WTC11 (cell line): ENCODE data around the gene POU3F2.

Source experiments
- CREB1 ChIP-seq: sonication (generic); formaldehyde crosslinking; IDR thresholded peaks from 2 replicates; pipeline ENCODE4 v1.8.0; 2023; ENCODE audit warnings: mild to moderate bottlenecking, missing genetic modification reagents
- CTCF ChIP-seq: fragments of 200-600 bp; IDR thresholded peaks from 2 replicates; pipeline ENCODE4 v1.8.0; 2022; ENCODE audit warnings: antibody characterized with exemption
- FOXP1 ChIP-seq: sonication (generic); formaldehyde crosslinking; IDR thresholded peaks from 2 replicates; pipeline ENCODE4 v1.8.0; 2022; ENCODE audit warnings: missing genetic modification reagents, mild to moderate bottlenecking, moderate library complexity, borderline replicate concordance
- GRHL2 ChIP-seq: fragments of 250-450 bp; sonication (Bioruptor Pico); IDR thresholded peaks from 2 replicates; pipeline ENCODE4 v1.8.0; 2022; ENCODE audit warnings: mild to moderate bottlenecking, moderate library complexity; ENCODE audit not compliant: insufficient replicate concordance, severe bottlenecking
- JUN ChIP-seq: sonication (generic); formaldehyde crosslinking; IDR thresholded peaks from 2 replicates; pipeline ENCODE4 v1.8.0; 2023; ENCODE audit warnings: mild to moderate bottlenecking, missing genetic modification reagents
- NFATC4 ChIP-seq: fragments of 250-450 bp; sonication (Bioruptor Pico); IDR thresholded peaks from 2 replicates; pipeline ENCODE4 v1.9.0; 2021; ENCODE audit warnings: mild to moderate bottlenecking
- NFYB ChIP-seq: sonication (generic); formaldehyde crosslinking; conservative IDR thresholded peaks from 2 replicates; pipeline ENCODE4 v1.8.0; 2022; ENCODE audit warnings: low read depth, missing genetic modification reagents
- NR3C1 ChIP-seq: sonication (generic); formaldehyde crosslinking; conservative IDR thresholded peaks from 2 replicates; pipeline ENCODE4 v1.8.1; 2023; ENCODE audit warnings: low read depth, mild to moderate bottlenecking, missing genetic modification reagents
- TP53 ChIP-seq: sonication (generic); formaldehyde crosslinking; IDR thresholded peaks from 2 replicates; pipeline ENCODE4 v1.8.1; 2023; ENCODE audit warnings: mild to moderate bottlenecking, missing genetic modification reagents
- ZNF416 ChIP-seq: fragments of 250-450 bp; sonication (Bioruptor Pico); IDR thresholded peaks from 2 replicates; pipeline ENCODE4 v1.9.0; 2021; ENCODE audit warnings: mild to moderate bottlenecking, inconsistent platforms
- TF ChIP-seq, protein P1 (sequence below): sonication (generic); formaldehyde crosslinking; IDR thresholded peaks from 2 replicates; pipeline ENCODE4 v1.8.0; 2022; ENCODE audit warnings: missing genetic modification reagents
- TF ChIP-seq, protein P2 (sequence below): sonication (generic); formaldehyde crosslinking; IDR thresholded peaks from 2 replicates; pipeline ENCODE4 v1.8.1; 2023; ENCODE audit warnings: mild to moderate bottlenecking, moderate library complexity, missing genetic modification reagents

GRCh38 chr6:98840385-98840784 lies 6.0 kb downstream of the POU3F2 start:
- no peak for TF ChIP-seq NR3C1 (CRISPR knock-in tag)
- no peak for TF ChIP-seq CTCF
- no peak for TF ChIP-seq NFYB (CRISPR knock-in tag)
- TF ChIP-seq ZNF416: no peak
- TF ChIP-seq CREB1 (CRISPR knock-in tag): no peak
- TF ChIP-seq NFATC4 (CRISPR knock-in tag): no peak
- TF ChIP-seq, protein P1, sequence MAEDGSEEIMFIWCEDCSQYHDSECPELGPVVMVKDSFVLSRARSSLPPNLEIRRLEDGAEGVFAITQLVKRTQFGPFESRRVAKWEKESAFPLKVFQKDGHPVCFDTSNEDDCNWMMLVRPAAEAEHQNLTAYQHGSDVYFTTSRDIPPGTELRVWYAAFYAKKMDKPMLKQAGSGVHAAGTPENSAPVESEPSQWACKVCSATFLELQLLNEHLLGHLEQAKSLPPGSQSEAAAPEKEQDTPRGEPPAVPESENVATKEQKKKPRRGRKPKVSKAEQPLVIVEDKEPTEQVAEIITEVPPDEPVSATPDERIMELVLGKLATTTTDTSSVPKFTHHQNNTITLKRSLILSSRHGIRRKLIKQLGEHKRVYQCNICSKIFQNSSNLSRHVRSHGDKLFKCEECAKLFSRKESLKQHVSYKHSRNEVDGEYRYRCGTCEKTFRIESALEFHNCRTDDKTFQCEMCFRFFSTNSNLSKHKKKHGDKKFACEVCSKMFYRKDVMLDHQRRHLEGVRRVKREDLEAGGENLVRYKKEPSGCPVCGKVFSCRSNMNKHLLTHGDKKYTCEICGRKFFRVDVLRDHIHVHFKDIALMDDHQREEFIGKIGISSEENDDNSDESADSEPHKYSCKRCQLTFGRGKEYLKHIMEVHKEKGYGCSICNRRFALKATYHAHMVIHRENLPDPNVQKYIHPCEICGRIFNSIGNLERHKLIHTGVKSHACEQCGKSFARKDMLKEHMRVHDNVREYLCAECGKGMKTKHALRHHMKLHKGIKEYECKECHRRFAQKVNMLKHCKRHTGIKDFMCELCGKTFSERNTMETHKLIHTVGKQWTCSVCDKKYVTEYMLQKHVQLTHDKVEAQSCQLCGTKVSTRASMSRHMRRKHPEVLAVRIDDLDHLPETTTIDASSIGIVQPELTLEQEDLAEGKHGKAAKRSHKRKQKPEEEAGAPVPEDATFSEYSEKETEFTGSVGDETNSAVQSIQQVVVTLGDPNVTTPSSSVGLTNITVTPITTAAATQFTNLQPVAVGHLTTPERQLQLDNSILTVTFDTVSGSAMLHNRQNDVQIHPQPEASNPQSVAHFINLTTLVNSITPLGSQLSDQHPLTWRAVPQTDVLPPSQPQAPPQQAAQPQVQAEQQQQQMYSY (CRISPR knock-in tag): no peak
- TF ChIP-seq, protein P2, sequence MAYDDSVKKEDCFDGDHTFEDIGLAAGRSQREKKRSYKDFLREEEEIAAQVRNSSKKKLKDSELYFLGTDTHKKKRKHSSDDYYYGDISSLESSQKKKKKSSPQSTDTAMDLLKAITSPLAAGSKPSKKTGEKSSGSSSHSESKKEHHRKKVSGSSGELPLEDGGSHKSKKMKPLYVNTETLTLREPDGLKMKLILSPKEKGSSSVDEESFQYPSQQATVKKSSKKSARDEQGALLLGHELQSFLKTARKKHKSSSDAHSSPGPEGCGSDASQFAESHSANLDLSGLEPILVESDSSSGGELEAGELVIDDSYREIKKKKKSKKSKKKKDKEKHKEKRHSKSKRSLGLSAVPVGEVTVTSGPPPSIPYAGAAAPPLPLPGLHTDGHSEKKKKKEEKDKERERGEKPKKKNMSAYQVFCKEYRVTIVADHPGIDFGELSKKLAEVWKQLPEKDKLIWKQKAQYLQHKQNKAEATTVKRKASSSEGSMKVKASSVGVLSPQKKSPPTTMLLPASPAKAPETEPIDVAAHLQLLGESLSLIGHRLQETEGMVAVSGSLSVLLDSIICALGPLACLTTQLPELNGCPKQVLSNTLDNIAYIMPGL (CRISPR knock-in tag): no peak
- TF ChIP-seq TP53 (CRISPR knock-in tag): no peak
- no peak for TF ChIP-seq JUN (CRISPR knock-in tag)
- TF ChIP-seq FOXP1 (CRISPR knock-in tag): no peak
- TF ChIP-seq GRHL2 (CRISPR knock-in tag): no peak
